ENCODE data around the gene SCNN1A.

Gene SCNN1A

GRCh38 chr12:6318440-6318879 is 56.9 kb downstream of the SCNN1A start:
- DNase-seq (ENCODE audit: low read depth in 2 of 2) = no peak

GRCh38 chr12:6317693-6318439 is 57.5 kb downstream of the SCNN1A start:
- DNase-seq (ENCODE audit: low read depth in 2 of 2) = no peak

GRCh38 chr12:6316921-6317692 is 58.3 kb downstream of the SCNN1A start:
- DNase-seq (ENCODE audit: low read depth in 2 of 2) = no peak

- no peak for DNase-seq (ENCODE audit: low read depth in 2 of 2)
Measured at GRCh38 chr12:6315704-6316597, 59.4 kb downstream of the SCNN1A start.

- DNase-seq (ENCODE audit: low read depth in 2 of 2) = no peak
Measured at GRCh38 chr12:6315184-6315583, 60.2 kb downstream of the SCNN1A start.

GRCh38 chr12:6314776-6315175 is 60.6 kb downstream of the SCNN1A start:
- no peak for DNase-seq (ENCODE audit: low read depth in 2 of 2)

GRCh38 chr12:6313326-6313940 is 61.9 kb downstream of the SCNN1A start:
- no peak for DNase-seq (ENCODE audit: low read depth in 2 of 2)

- no peak for DNase-seq (ENCODE audit: low read depth in 2 of 2)
Measured at GRCh38 chr12:6312529-6313325, 62.6 kb downstream of the SCNN1A start.

- no peak for DNase-seq (ENCODE audit: low read depth in 2 of 2)
Measured at GRCh38 chr12:6311822-6312528, 63.4 kb downstream of the SCNN1A start.

- DNase-seq (ENCODE audit: low read depth in 2 of 2) = no peak
Measured at GRCh38 chr12:6310771-6311610, 64.4 kb downstream of the SCNN1A start.

GRCh38 chr12:6307529-6307928 is 67.8 kb downstream of the SCNN1A start:
- DNase-seq (ENCODE audit: low read depth in 2 of 2) = no peak

GRCh38 chr12:6306599-6307220 is 68.7 kb downstream of the SCNN1A start:
- no peak for DNase-seq (ENCODE audit: low read depth in 2 of 2)

GRCh38 chr12:6306151-6306550 is 69.2 kb downstream of the SCNN1A start:
- no peak for DNase-seq (ENCODE audit: low read depth in 2 of 2)

- no peak for DNase-seq (ENCODE audit: low read depth in 2 of 2)
Measured at GRCh38 chr12:6303071-6303470, 72.3 kb downstream of the SCNN1A start.

GRCh38 chr12:6302621-6303020 is 72.7 kb downstream of the SCNN1A start:
- DNase-seq (ENCODE audit: low read depth in 2 of 2) = no peak

- DNase-seq (ENCODE audit: low read depth in 2 of 2) = no peak
Measured at GRCh38 chr12:6301721-6302120, 73.6 kb downstream of the SCNN1A start.

- DNase-seq (ENCODE audit: low read depth in 2 of 2) = no peak
Measured at GRCh38 chr12:6297170-6297569, 78.2 kb downstream of the SCNN1A start.

Measured in stimulated activated CD8-positive, alpha-beta memory T cell treated with anti-CD3 and anti-CD28 coated beads, Interleukin-7, amount 100 ng/mL, for 1 hour (primary cell).